ENCODE measurements around the gene KCNJ10.

The KCNJ10 gene

DNA sequence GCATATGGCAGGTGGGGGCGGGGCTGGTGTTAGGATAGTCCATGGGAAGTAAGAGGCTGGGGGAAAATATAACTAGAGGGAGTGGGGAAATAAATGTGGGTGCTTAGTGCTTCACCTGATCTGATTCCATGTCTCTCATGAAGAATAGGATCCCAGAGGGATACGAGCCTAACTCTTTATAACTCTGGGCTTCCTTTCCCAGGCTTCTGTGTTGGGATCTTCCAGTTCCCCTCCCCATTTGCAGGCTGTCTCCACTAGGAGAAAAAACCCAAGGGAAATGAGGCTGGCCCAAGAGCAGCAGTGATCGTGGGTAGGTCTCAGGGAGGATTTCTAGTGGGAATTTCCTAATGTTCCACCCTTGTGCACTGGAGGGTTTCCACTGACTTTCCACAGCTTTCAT lies 13.0 kb upstream of the KCNJ10 start:
- DNase-seq = no peak

DNA sequence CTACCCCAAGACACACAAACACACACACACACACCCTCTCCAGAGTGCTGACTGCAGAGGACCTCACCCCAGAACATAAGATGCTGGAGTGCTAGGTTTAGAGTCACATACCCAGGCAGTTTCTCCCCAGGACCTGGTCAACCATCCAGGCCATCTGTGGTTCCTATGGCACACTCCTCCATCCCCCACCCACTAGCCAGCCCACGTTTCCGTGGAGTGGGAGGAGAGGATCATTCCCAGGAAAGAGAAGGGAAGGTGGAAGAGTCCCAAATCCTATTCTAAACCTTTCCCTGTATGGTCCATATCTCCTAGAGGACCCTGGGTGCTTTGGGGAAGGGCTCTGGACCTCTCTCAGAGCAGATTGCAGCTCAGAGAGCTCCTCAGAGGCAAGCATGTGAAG lies 12.5 kb upstream of the KCNJ10 start:
- no peak for DNase-seq

DNA sequence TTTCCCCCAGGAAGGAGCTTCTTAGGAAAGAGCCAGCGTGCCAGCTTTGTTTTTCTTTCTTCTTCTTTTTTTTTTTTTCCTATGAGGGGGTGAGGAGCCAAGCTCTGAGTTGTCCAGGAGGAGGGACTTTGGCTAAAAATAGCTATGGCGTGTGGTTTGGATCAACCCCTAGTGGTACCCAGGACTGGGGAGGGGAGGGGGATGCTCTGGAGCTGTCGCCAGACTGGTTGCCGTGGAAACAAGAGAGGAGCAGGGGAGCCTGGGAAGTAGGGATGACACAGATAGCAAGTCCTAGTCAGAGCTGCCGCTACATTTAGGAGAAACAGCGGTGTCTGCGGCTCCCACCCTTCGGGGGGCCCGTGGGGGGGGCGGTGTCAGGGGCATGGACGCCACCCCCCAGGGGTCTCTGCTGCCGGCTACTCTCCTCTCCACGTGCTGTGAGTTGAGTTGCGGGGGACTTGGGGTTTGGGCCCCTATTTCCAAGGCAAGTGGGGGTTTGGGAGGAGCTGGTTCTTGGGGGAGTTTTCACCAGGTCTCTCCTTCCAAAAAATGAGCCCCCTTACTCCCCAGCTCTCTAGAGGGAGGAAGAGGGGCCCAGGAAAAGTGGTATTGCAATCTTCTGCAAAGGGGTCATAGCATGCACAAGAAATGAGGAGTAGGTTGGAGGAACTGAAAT lies 11.4 kb upstream of the KCNJ10 start, which contains the start of gene KCNJ9:
TSS of gene KCNJ9 (plus strand) at position 278 of the 676 bp plus-strand sequence. CDS start 2,493 bp downstream, outside the sequence.
- no peak for DNase-seq

DNA sequence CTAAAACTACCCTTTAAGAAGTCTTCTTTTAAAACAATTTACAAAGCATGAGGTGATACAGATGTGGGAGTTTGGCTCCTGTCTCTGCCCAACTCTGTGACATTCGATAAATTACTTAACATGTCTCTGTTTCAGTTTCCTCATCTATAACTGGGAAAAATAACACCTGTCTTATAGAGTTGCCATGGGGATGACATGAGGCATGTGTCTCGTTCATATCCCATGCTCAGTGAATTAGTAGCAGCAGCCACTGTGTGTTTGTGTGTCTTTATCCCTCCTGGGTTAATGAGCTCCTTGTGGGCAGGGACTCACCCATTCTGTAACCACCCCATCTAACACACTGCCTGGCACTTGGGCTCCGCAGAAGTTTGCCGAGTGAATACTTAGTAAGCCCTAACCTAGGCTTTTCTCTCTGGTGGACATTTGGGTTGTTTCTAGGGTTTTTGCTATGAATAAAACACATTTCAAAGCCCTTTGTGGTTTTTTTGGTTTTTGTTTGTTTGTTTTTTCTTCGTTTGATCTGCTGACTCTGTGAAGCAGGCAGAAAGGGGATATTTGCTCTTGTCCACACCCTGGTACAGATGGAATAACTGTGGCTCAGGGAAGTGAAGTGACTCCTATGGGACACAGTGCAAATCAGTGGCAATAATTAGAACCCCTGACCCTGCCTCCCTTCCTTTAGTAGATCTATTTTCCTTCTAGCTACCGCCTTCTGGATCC lies 10.6 kb upstream of the KCNJ10 start:
- DNase-seq = no peak

DNA sequence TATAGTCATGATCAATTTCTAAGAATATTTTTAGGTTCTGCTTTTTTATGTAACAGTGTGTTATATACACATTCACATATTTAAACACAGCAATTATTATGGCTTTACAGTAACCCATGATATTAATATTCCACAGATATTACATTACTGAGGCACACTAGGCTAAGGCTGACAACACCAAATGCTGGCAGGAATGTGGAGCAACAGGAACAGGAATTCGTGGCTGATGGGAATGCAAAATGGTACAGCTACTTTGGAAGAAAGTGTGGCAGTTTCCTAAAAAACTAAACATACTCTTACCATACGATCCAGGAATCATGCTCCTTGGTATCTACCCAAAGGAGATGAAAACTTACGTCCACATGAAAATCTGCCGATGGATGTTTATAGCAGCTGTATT lies 9.5 kb upstream of the KCNJ10 start:
- no peak for DNase-seq

DNA sequence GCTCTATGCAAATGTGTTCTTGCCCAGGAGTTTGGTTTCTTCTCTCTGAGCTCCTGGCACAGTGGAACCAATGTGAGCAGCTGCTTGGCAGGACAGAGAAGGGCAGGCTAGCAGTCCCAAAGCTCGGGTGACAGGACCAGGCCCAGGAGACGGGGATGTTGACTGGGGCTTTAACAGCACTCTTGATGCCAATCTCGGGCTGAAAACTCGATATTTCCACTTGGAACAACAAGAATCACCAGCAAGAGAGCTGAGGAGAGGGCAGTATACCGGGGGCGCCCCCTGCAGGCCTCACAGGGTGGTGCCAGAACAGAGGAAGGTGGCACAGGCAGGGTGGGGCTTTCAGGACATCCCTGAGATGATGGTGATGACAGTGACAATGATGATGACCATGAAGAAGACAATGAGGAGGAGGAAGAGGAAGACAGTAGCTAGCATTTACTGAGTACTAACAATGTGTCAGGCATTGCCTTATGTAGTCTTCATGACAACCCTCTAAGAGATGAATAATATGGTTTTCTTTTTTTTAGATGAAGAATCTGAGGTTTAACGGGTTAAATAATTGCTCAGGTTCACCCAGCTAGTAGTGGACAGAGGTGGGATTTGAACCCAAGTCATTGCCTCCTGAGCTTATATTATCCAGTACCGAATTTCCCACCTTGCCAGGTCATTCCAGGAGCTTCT lies 8.7 kb upstream of the KCNJ10 start:
- peak; percentile 75 for DNase-seq

DNA sequence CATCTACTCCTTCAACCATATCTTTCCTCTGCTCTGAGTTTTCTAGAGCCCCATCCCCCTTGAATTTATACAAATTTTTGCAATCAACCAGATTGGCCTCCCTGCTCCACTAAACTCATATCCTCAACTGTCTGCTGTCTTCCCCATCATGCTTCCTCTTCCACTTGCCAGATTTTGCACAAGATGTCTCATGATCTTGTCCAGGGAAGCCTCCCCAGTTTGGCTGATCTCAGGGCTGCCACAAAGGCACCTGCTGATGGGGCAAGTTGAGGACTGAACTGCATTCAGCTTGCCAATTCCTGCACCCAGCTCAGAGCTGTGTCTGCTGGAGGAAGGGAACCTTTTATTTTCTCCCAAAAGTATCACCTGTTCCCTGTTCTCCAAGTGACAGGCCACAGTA lies 7.5 kb upstream of the KCNJ10 start:
- no peak for DNase-seq

DNA sequence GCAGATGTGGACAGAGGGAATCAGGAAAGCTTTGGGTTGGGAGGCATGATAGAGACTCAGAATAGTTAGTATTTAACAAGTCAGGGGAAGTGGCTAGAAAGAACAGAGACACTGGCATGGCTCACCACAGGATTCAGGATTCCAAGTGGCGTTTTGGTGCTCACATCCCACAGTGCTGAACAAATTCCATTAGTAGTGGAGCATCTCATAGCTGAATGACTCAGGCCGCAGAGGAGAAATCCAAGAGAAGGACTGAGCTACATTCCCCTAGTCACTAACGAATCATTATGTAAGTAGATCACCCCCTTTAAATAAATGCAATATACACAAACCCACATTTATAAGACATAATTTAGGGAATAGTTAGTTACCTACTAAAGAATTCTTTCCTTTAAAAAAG lies 6.3 kb upstream of the KCNJ10 start:
- no peak for DNase-seq

DNA sequence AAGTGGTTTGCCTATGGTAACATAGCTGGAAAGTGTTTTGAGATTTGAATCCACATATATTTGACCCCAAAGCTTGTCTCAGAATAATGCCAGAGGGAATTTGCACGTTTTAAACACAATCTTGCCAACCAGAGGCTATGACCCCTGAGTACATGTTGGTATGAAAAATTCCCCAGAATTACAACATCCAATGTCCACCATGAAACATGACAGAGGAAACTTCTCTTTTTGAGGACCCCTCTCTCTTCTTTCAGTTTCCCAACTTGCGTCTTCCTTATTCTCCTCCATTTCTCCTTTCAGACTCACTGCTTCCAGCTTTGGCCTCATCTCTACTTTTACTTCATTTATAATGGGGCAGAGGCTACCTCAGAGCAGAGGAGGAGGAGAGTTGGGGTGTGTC lies 5.9 kb upstream of the KCNJ10 start:
- no peak for DNase-seq

DNA sequence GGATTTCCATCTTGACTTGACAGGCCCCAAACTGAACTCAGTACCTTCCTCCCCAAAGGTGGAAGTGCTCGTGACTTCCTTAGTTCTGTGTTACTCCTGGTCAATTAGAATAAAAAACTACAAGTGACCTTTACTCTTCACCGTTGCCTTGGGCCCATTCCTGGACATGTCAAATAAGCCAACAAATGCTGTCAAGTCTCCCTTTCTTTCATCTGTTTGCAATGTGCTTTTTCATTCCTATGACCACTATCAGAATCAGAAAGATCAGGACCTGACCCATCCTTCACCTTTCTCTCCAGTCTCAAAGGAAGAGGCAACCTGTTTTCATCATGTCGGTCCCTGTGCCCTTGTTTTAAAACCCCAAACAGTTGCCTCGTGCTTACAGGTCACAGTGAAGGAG lies 4.9 kb upstream of the KCNJ10 start:
- no peak for DNase-seq

DNA sequence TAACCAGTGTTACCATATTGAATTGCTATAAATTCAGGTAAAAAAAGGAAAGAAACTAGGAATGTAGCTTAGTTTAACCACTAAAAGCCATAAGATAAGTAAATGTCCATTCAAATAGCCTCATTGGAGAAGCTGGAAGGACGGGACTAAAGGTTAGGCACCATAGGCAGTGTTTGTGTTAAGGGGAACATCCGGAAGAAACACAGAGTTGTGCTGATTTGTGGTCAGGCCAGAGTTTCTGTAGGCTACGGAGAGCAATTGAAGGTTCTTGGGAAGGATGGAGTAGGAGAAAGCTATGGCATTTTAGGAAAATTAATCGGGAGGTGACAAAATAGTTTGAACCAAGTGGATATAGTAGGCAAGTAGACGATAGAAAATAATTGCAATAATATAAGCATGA lies 1.3 kb upstream of the KCNJ10 start:
- no peak for DNase-seq

DNA sequence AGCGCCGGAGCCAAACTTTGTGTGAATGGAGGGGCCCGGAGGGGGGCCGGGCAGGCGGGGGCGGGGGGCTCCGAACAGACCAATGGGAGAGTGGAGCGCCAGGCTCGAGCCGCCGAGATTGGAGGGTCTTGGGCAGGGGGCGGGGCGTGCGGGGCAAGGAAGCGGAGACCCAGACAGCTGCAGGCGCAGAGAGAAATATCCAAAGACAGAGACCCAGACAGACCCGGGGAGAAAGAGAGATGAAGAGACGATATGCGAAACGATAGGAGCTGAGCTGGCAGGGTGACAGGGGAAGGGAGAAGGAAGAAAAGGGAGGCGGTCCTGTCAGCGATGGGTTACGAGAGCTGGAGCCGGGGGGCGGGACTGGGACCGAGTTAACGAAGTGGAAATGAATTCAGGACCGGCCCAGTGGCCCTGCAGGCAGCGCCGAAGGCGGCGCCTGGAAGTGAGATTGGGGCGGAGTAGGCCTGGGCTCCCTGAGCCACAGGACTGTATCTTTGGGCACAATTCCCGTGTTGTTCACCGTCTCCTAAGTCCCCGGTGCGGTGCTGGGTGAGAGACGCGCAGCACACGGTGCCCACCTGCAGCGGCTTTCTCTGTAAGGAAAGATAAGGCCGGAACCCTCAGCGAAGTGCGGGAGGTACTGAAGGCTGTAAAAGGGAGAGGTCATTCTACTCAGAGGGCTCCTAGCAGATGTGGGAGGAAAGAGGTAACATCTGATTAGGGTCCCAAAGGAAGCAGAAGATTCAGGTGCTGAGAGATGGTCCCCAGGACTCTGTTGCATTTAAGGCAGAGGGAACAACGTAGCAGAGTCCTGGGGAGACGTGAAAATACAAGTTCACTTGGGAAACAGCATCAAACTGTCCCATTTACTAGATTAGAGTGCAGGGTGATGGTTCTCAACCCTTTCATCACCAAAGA lies 543 bp upstream of the KCNJ10 start:
- peak; percentile 50 for DNase-seq

DNA sequence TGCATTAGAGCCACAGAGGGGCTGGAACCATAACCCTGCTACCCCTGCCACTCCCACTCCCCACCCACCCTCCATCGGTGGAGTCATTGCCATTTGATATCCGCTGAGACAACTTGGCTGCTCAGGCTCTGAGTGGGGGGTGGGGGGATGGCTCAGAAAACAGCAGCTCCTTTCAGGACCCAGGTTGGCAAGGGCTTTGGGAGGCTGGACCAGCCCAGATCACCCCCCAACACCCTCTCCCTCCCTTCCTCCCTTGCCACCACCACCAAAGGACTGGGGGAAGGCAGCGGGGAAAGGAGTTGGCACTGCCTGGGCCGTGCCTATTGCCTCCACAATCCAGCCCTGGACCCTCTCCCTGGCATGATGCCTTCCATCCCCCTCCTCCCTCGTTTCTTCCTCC lies 1.7 kb downstream of the KCNJ10 start:
- no peak for DNase-seq

DNA sequence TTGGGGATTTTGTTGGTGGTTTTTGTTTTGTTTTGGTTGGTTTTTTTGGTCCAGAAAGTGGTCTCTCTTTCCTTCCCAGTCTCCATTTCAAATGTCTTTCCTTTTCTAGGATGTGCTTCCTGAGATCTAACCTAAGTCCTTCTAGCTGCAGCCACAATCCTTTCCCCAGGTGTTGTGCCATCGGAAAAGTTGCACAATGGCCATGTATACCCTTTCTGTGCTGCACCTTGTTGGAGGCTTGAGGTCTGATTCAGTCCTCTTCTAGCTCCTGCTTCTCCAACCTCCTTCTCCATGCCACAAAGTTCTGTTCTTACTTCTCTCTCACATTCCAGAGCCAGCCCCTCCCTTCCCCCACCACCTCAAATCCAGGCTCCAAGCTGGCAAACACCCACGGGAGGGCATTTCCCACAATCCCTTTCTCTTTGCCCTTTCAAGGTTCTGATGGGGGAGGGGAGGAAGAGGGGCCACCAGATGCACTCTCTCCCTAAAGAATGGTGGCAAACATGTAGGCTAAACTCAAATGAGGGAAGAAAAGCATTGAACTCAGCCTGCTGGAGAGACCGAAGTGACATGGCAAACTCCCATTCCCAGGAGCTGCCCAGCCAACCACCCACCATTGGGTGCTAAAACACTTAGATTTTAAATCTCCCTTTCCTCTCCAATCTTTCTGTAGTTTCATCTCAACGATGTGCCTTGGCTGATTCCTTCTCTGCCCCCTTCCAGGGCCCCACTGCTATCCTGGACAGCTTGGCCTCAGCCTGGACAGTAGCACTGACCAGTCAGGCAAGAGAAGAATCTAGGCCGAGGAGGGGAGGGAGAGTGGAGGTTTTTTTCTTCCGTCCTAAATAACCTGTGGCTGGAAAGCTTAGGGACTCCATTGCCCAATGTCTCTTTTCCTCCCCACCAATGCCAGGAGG lies 2.9 kb downstream of the KCNJ10 start:
- no peak for DNase-seq

DNA sequence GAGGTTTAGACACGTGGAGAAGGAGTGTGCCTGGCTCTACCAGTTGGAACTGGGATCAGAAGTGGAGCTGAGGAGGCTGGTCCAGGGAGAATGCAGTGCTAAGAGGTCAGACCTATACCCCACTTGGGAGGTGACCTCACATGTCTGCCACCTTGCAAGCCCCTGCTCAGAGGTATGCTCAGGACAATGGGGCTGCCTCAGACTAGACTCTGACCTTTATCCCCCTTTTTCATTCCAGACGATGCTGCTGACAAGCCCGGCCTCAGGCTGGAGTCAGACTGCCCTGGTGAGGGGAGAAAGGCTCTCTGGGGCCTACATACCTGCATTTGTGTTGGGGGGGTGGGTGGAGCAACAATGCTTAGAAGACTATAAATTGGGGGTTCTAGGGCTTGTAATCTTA lies 5.2 kb downstream of the KCNJ10 start:
- no peak for DNase-seq

DNA sequence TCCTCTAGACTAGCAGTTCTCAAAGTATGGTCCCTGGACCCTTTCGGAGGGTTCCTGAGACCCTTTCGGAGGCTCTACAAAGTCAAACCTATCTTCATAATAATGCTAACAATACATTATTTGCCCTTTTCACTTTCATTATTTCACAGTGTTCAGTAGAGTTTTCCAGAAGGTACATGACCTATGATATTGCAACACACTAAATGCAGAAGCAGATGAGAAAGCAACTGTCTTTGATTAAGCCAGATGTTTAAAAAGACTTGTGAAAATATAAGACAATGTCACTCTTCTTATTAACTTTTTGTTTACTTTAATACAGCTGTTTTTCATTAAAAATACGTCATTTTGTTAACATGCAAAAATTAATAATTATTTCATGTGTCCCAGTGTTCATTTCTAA lies 5.8 kb downstream of the KCNJ10 start:
- DNase-seq = no peak

DNA sequence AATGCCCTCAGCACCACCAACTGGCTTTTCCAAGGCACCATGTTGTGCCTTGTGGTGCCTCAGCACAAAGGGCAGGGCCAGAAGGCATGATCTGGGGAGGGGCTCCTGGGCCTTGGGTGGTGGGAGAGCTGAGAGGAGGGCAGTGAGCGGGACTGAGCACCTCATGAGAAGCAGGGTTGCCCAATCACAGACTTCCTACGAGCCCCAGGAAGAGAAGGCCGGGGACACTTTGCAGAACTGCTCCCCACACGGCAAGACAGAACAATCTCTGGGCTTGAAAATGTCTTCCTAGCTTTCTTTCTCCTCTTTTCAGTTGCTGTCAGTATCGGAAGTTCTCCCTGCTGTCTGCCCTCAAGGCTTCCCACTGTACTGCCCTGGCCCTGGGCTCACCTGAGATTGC lies 6.8 kb downstream of the KCNJ10 start:
- no peak for DNase-seq

DNA sequence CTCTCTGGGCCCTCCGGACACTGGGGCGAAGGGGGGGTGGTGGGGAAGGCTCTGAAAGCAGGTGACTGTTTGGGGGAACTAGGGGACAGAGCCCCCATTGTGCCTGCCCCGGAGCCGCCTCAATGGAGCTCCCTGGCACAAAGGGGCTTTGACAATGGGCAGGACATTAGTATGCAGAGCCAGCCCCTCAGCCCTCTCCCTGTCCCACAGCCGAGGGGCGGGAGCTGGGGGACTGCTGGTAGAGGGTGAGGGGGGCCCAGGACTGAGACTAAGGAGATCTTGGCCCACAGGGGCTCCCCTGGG lies 7.8 kb downstream of the KCNJ10 start:
- no peak for DNase-seq

DNA sequence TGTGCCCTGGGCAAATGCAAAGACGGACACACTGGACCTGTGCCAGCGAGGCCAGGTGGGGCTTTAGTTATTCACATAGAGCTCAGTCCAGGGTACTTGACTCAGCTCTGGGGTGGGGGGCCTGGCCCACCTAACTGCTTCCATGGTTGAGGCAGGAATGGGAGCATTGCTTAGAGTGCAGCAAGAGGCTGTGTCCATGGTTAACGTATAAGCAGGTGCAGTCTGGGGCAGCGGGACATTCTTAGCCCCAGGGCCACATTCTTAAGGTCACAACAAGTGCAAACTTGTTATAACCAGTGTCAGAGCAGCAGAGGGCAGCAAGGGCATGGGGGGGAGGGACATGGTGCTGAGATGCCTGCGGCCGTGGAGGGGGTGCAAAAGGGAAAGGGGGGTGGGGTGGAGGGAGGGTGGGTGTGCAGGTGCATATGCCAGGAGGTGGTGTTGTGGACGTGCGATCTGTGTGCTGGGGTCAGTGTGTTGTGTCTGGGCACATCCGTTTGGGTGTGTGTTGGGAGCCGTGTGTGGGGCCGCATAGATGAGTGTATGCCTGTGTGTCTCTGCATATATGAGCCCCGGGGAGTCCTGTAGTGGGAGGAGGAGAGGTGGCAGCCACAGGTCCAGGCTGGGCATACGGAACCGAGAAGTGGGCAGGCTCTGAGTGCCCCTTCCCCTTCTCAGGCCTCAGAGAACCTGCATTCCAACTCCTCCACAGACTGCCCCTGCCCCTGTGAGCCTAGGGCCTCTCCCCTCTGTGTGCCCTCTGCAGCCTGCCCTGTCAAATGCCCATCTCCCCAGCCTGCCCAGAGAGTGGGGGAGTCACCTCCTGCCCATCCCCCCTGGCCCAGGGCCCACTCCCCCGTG lies 8.4 kb downstream of the KCNJ10 start:
- no peak for DNase-seq

DNA sequence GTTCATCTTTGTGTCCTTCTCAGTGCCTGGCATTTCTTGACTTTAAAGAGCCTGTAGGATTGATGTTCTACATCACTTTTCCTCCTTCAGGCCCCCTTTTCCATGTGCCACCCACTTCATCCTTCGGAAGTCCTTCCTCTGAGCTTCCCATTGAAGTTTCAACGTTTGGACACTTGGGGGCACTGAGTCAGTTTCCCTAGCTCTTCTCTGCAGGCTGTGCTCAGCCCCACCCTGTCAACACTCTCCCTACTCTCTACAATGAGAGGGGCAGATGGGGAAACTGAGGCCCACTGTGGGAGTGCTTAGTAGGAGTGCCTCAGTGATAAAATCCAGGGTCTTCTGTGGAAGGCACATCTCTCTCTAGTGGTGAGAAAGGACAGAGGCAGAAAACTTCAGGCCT lies 11.9 kb downstream of the KCNJ10 start:
- no peak for DNase-seq

DNA sequence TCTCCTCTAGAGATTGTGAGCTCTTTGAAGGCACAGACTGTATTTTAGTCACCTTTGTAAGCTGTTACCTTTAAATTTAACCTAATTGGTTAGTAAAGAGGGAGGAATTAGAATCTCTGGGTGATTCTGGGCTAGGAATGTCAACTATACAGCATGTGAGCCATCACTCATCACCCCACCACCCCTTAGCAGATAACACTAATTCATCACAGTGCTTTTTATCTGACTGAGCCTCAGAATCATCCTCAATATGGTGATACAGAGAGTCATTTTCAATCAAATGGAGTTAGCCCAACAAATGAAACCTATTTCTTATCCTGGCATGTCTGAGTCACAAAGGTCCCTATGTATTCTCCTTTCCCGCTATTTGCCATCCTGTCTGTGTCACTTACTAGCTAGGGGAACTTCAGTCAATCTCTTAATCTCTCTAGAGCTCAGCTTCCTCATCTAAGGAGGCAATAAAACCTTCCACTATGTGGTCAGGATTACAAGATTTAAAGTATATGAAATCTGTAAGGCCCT lies 13.3 kb downstream of the KCNJ10 start:
- DNase-seq = no peak
